ENCODE data around the gene KRTAP20-3.

KRTAP20-3 gene

DNA sequence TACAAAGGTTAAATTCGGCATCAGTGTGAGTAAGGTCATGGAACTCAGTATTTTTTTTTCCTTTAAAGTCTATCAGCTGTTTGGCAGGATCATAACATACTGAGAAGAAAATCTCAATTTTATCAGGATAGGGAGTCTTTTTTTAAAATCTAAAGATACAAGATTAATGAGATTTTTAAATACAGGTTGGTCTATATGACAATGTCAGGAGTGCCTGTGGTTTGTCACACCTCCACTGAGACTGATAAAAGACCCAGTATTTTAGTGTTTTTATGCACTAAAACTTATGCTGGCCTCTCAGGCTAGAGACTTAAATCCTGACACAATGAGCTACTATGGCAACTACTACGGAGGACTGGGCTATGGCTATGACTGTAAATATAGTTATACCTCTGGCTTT, at the start of gene KRTAP20-3:
KRTAP20-3 (plus strand) TSS at position 301 of the 400 bp plus-strand sequence.
- DNase-seq, result no peak

DNA sequence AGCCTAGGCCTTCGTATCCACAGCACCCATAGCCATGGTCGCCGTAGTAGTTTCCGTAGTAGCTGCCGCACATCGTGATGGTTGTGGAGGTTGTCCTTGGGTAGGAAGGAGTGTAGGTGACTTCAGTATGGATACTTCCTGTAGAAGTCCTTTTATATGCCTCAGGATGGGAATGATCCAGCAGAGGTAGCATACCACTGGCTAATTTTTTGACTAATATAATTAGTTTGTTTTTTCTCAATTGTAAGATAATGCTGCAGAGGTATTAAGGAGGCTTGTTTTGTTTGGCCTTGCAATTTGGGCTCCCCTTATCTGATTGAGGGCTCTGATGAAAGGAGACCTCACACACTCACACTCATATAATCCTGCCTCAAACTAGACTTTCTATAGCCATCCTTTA, 43.9 kb upstream of the KRTAP20-3 start, which contains the start of gene KRTAP6-2:
KRTAP6-2 (minus strand) TSS at position 101 of the 400 bp plus-strand sequence; CDS start at position 73, 28 bp downstream.
- no peak for DNase-seq

DNA sequence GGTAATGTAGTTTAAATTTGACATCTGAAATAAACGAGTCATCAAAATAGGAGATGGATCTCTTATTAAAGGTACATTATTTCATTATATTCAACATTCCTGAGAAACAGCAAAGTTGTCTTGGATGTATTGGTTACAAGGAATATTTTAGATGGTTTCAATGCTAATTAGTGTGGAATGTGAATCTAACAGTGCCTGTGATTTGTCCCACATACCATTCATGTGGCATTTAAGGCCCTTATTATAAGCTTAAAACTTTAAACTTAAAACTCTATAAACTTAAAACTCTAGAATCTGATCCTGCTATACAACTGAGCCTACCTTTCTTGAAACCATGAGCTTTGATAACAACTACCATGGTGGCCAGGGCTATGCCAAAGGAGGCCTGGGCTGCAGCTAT, 41.9 kb upstream of the KRTAP20-3 start, which contains the start of gene KRTAP22-1:
KRTAP22-1 (plus strand) TSS at position 301 of the 400 bp plus-strand sequence.
- no peak for DNase-seq

DNA sequence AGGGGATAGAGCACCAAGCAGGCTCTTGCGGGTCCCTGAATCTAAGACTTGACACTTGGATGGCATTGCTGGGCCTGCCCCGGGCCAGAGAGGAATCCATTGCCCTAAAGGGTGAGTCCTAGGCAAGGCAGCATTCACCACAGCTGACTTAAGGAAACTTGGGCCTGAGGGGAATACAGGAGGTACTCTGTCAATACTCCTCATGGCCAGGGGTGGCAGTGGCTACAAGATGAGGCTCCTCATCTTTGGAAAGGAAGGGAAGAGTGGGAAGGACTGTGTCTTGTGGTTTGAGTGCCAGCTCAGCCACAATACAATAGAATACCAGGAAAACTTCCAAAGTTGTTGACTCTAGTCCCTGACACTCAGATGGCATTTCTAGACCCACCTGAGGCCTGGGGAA, 36.7 kb upstream of the KRTAP20-3 start:
- DNase-seq, result no peak

DNA sequence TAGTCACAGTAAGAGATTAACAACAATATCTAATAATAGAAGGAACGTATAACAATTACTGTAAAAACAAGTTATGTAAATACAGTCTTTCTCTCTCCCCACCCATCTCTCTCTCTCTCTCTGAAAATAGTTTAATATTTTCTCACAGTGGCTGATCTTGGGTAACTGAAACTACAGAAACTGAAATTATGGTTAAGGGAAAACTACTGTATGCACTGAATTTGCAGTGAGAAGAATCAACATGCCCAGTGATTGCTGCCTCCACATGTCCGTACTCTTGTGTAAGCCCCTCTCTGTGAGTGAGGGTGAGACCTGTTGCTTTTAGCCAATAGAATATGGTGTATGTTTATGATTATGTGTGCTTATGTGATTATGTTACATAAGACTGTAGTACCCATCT, 30.5 kb upstream of the KRTAP20-3 start:
- DNase-seq, result no peak

DNA sequence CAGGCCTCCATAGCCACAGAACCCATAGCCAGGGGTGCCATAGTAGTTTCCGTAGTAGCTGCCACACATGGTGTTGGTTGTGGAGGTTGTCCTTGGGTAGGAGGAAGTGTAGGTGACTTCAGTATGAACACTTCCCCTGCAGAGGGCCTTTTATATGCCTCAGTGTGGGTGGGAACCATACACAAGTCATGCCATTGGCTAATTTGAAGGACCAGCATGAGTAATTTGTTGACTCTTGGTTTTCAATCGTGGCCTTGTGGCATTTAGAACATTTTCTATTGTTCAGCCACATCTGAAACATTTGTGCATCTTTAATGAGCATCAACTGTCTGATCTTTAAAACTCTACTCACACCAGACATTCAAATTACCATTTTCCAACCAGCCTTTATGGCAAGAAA, 28.8 kb upstream of the KRTAP20-3 start, which contains the start of gene KRTAP6-1:
KRTAP6-1 (minus strand) TSS at position 95 of the 400 bp plus-strand sequence; CDS start at position 69, 26 bp downstream.
- DNase-seq, result no peak

DNA sequence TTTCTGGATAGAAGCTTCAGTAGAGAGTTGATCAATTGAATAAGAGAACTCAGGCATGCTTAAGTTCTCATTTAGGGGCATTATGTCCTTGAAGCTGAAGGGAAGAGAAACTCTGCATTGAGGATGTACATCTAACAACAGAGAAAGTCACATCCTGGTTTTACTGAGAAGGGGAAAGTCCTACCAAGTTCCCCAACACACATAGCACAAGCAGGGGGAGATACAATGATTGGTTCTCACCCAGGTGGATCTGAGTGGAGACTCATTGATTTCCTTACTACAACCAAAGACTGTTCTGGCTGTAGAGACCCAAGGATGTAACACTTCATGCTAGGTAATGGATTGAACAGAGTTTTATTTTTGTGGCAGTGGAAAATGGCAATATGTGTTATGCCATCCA, 27.5 kb upstream of the KRTAP20-3 start:
- no peak for DNase-seq

DNA sequence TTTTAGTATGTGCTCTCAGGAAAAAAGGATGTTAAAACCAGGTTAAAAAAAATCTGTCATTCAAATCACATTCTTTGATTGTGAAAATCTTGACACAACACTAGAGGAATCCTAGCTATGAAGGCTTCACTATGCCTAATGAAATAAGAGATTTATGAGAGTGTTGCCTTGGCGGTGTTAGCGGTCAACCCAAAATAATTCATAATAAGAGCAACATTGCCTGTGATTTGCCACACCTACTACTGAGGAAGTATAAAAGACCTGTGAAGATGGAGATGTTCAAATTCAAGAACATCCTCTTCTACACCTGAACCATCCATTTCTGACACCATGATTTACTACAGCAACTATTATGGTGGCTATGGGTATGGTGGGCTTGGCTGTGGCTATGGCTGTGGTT, 26.5 kb upstream of the KRTAP20-3 start, which contains the start of gene KRTAP20-1:
KRTAP20-1 (plus strand) TSS at position 301 of the 400 bp plus-strand sequence; CDS start at position 331, 30 bp downstream.
- DNase-seq, result no peak

DNA sequence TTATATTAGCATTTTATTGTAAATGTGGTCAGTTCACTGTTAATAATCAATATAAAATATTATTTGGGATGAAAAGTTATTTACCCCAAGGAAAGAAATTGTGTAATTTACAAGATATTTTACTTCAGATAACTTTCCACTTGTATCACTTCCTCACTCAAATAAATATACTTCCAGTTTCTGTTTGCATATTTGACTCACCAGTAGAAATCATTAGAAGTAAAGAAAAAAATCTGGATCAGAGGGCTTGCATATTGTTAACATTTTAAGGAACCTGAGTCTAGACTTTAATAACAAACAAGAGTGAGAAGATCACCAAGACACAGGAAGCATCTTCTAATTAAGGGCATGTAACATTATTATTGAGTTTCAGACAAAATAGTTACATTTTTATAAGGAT, 22.6 kb upstream of the KRTAP20-3 start:
- DNase-seq, result no peak

DNA sequence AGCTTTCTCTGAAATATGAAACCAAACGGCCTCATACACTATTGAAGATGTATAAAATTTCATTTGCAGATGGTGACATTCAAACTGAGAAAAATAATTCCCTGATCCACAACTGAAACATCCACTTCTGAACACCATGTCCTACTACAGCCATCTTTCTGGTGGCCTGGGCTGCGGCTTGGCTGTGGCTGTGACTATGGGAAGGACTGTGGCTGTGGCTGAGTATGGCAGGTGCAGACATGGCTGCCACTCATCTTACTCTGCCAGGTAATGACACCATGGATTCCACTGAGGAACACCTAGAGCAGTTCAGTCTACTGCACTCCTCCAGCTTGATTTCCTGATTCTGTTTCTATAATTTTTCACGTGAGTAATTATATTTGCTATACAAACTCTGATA, 22.1 kb upstream of the KRTAP20-3 start, which contains the start of gene KRTAP20-4:
KRTAP20-4 (plus strand) TSS at position 106 of the 400 bp plus-strand sequence.
- DNase-seq, result no peak

DNA sequence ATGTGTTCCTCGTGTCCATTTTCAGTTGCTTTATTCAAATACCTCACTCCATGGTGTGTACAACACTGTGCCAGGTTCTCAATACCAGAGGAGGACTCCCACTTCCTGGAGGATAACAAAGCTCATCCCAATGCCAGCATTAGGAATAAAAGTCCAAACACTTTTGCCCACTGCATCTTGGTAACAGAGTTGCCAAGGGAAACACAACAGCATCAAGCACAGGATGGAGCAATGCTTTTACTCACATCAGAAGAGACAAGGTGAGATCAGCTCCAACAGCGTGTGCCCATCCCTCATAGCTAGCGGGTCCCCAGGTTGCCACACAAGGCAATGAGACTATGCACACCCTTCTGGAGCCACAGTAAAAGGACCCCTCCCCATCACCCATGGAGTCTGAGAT, 19.3 kb upstream of the KRTAP20-3 start:
- no peak for DNase-seq

DNA sequence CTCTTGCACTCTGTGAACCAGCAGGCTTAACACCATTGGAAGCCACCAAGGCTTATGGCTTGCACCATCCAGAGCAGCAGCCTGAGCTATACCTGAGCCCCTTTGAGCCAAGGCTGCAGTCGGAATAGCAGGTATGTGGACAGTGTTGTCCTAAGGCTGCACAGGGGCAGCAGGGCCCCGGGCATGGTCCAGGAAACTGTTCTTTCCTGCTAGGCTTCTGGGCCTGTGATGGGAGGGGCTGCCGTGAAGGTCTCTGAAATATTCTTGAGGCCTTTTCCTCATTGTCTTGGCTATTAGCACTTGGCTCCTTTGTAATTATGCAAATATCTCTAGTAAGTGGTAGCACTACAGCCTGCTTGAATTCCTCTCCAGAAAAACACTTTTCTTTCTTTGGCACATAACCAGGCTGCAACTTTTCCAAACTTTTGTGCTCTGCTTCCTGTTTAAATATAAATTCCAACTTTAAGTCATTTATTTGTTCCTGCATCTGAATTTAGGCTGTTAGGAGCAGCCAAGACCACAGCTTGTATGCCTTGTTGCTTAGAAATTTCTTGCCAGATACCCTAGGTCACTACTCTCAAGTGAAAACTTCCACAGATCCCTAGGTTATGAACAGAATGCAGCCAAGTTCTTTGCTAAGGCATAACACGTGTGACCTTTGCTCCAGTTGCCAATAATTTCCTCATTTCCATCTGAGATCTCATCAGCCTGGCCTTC, 17.1 kb upstream of the KRTAP20-3 start:
- DNase-seq, result no peak

DNA sequence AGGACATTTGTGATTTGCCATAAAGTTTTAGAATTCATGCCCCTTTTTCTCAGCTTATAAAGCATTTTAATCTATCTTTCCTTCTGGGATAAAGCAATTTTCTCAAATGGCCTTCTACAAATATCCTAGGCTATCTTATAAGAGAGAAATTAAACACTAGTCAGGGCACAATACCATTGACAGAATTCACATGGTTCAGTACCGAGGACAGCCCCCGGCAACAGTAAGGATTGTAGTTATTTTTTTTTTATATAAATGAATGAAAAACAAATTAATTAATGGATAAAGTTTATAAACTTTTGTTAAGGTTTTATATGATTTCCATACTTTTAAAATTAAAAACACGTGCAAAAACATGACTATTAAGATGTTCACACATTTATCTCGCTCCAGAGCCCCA, 14.6 kb upstream of the KRTAP20-3 start:
- no peak for DNase-seq

DNA sequence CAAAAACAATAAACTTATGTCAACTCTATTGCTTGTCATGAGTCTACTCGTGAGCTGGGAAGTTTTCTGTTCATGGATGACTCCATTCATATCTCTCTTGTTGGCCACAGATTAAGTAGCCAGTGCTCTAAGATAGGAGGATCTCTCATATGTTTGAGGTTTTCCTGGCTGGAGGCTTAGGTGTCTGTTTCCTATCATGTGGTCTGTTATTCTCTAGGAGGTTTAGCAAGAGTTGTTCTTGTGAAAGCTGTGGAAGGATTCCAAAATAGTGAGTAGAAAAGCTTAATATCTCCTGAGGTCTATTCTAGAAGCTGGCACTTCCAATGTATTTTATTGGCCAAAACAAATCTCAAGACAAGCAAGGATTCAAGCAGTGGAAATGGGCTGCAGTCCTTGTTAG, 13.5 kb upstream of the KRTAP20-3 start:
- no peak for DNase-seq

DNA sequence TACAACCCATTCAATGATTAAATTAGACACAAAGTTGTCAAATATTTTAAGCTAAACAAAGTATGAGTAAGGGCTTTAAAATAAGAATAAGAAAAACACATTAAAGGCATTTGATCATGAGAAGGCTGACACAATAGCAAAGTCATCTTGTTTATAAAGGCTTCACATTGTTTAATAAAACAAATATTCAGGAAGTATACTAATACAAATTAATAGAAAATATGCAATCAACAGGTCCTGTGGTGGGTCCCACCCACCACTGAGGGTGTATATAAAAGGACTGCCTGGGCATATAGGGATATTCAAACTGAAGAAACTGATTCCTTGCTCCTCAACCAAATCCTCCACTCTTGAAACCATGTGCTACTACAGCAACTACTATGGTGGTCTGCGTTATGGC, 7.8 kb upstream of the KRTAP20-3 start, which contains the start of gene KRTAP20-2:
KRTAP20-2 (plus strand) TSS at position 301 of the 400 bp plus-strand sequence; CDS start at position 359, 58 bp downstream.
- no peak for DNase-seq

DNA sequence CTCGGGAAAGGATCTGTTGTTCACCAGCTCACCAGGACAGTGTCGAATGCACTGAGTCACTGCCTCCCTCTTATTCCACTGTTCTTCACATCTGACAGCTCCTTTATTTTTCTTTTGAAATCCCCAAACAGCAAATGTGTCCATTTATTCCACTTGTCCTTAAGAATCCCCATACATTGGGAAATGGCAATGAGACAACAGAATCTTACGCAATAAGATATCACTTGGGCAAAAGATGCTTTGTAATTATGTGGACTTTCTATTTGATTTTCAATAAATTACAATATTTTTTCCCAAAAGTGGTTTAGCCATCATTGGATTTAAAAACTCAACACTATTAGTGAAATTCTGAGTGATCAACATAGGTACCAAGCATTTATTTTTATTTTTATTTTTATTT, 4.0 kb upstream of the KRTAP20-3 start:
- no peak for DNase-seq

DNA sequence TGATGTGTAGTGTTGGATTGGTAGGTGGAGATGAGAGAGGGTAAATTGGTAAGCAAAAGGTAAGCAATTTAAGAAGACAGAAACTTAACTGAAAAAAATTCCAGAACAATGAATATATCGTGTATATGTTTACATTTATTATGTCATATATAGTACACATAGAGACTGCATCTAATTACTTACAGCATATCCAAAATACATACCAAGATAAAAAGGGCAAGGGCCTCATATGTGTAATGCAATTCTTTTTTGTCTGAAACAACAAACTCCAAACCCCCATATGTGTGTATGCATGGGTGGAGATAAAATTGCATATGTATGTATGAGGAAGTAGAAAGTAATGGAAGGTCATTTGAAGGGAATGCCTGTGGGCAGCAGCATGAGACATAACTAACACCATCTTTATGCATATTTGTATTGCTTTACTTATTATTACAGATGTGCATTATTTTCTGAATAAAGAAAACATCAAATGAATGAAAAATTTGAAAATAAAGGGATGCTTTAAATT, 4.3 kb downstream of the KRTAP20-3 start:
- DNase-seq, result no peak

DNA sequence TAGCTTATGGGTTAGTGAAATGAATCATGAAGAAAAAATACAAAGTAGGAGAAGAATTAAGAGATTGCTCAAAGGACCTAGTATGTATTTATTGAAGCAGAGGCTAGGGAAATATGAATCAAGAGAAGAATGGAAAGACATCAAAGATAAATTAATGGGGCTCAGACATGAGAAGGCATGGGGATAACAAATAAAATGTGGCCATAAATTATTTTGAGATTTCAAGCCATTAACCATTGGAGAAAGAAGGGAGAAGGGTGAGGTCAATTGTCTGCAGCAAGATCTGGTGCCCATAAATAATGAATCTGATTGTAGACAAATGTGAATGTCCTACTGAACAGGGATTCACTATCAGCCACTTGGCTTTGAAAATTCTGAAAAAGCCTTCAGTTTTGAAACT, 10.2 kb downstream of the KRTAP20-3 start:
- DNase-seq, result no peak

DNA sequence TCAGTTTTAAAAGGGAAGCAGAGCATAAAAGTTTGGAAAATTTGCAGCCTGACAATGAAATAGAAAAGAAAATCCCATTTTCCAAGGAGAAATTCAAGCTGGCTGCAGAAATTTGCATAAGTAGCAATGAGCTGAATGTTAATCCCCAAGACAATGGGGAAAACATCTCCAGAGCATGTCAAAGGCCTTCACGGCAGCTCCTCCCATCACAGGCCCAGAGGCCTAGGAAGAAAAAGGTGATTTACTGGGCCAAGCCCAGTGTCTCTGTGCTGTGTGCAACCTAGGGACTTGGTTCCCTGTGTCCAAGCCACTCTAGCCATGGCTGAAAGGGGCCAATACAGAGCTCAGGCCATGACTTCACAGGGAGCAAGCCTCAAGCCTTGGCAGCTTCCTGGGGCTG, 26.1 kb downstream of the KRTAP20-3 start:
- no peak for DNase-seq

DNA sequence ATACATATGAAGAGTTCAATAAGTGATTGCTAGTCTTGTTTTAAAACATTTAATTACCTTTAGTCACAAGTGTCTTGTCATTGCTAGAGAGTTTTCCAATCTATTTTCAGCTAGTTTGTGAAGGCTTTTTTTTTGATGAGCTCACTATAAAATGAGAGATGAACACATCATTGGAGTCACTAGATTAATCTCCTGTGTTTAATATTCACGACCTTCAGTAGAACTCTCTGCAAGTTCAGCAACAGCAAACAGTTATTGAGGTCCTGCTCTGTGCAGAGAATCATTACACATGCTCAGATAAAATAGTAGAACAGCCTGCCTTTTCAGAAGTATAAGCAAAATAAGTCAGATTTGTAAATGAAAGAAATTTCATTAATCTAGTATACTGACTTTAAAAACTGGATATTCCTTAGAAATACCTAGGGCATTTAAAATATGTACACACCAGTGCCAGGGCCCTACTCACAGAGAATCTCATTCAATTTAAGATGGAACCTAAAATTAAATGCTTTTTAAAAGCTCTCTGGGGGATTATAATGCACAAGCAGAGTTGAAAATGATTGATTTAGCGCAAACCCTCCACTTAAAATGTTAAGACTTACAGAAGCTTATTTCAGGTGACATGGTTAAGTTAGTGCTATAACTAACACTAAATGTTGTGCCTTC, 30.5 kb downstream of the KRTAP20-3 start:
- no peak for DNase-seq

DNA sequence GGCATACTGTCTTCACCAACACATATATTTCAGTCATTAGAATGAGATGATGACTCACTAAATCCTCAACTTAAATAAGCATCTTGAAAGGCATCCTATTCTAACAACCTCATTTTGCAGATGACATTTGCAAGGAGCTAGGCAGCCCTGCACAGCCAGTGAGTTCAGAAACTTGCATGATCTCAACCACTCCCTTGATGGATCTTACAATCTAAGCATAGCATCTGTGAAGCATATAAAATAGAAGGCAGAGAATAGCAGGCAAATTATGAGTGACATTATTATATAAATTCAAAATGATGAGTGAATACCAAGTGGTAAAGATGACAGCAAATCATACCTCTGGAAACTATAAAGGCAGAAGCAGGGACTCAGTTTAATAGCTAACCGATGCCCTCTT, 31.6 kb downstream of the KRTAP20-3 start:
- no peak for DNase-seq

DNA sequence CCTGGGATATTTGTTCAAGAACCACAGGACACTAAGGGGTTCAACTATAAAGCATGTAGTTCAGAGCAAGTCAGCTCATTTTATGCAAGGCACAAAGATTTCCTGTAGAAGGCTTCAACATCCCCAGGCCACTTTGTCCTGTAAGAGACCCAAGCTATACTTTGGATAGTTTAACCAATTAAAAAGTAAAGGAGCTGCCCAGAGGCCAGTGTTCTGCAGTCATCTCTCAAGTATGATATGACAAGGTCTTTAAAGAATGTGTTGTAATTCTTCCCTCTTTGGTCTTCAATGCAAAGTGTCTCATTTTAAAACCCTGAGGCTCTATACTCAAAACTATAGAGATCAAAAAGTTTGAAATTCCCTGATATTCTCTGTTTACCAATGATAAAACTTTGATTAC, 34.1 kb downstream of the KRTAP20-3 start:
- DNase-seq, result no peak

DNA sequence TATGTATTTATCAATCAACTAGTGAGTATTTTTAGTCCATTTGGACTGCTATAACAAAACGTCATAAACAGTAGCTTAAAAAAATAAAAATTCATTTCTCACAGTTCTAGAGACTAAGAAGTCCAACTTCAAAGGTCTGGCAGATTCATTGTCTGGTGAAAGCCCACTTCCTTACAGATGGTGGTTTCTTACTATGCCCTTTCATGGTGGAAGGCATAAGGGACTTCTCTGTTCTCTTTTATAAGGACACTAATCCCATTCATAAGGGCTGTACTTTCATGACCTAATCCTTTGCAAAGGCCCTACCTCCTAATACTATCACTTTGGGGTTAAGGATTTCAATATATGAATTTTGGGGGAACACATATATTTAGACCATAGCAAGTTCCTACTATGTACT, 37.9 kb downstream of the KRTAP20-3 start:
- DNase-seq, result no peak

DNA sequence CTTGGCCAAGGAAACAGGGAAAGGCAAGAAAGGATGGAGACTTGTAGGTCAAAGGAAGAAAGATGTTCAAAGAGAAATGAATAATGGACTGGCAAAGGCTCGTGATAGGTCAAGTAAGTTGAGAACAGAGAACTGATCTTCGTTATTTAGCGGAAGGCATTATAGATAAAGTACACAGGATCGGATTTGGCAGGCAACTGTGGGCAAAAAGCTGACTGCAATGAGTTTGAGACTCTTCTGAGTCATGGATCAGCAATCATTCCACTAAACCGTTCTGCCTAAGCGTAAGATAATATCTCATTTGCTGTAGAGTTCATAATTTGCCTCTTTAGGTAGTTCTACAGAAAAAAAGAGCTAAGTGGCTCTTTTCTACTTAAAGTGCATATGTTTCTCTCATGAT, 41.8 kb downstream of the KRTAP20-3 start:
- no peak for DNase-seq

Data from amniotic stem cell (primary cell).